ENCODE measurements around the gene GMPR2.
"Not testable (repeated sequence)": the region's sequence is repeated elsewhere in the genome, so short reads cannot be mapped to it uniquely, and the experiment has no call there.

GMPR2 gene

DNA sequence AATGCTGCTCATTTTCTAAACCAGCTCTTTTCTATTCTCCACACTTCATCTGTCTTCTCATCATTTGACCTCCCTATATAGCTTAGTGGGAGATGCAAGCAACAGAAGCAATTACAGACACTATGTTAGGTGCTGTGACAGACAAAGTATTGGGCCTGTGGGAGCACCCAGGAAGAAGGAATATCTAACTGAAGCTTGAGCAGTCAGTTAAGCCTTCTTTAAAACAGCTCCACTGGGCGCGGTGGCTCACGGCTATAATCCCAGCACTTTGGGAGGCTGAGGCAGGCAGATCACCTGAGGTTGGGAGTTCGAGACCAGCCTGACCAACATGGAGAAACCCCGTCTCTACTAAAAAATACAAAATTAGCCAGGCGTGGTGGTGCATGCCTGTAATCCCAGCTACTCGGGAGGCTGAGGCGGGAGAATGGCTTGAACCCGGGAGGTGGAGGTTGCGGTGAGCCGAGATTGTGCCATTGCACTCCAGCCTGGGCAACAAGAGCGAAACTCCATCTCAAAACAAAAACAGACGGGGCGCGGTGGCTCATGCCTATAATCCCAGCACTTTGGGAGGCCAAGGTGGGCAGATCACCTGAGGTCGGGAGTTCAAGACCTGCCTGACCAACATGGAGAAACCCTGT, 29.4 kb upstream of the GMPR2 start:
- not testable (repeated sequence) for DNase-seq

DNA sequence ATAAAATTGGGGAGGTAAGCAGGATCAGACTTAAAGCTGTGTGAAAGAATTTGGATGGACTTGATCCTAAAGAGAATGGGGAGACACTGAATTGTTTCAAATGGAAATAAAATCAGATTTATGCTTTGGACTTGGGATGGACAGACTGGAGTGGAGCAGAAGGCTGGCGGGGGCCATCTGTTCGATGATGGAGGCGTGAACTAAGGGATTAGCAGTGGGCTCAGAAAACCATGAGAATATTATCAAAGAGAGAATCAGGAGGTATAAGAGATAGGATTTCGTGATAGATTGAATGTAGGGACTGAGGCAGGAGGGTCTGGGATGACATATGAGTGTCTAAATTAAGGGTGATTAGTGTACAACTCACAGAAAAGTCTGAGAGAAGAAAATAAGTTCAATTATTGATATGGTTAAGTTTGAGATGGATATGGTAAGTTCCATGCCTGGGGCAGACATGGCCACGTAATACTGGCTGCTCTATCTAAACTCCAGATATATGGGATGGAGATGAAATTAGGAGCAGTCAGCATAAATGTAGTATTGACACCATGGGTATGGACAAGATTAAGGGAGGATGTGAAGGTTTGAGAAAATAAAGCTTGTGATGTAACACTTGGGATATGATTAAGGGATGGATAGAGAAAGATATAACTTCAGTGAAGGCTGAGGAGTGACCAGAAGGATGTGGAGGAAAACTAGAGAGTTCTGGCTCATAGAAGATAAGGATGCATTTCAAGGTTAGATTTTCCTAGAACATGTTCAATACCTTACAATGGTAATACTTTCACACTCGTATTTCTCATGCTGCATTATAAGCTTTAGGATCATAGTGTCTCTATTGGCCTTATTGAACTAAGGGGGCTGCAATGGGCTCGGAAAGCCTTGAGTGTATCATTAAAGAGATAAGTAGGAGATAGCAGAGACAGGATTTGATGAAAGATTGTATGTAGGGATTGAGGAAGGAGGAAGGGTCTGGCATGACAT, 28.3 kb upstream of the GMPR2 start:
- no peak for DNase-seq

DNA sequence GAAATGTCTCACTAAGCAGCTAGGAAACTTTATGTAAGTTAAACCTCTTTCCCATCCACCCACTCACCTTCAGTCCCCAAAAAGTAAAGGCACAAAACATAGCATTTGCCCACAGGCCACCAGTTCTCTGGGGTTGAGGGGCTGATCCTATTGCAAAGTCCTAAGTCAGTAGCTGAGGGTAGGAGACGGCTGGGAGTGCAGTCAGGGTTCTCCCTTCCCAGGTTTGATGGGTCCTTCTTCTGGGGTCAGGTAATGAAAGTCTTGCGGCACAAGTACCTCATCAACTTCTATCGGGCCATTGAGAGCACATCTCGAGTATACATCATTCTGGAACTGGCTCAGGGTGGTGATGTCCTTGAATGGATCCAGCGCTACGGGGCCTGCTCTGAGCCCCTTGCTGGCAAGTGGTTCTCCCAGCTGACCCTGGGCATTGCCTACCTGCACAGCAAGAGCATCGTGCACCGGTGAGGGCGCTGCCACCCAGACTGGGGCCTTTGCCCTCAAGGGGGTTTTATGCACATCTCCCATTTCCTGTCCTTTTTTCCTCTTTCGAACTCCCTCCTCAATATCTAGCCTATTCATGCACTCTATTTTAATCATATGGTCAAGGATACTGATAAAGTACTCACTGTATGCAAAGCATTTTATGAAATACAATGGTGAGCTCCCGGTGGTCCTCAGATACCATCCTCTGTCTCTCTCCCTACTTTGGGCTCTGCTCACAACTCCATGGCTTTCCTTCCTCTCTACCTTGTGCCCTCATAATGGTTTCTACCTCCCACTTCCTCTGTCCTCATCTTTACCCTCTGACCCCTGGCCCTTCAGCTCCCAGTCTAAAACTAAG, 26.2 kb upstream of the GMPR2 start:
- no peak for DNase-seq

DNA sequence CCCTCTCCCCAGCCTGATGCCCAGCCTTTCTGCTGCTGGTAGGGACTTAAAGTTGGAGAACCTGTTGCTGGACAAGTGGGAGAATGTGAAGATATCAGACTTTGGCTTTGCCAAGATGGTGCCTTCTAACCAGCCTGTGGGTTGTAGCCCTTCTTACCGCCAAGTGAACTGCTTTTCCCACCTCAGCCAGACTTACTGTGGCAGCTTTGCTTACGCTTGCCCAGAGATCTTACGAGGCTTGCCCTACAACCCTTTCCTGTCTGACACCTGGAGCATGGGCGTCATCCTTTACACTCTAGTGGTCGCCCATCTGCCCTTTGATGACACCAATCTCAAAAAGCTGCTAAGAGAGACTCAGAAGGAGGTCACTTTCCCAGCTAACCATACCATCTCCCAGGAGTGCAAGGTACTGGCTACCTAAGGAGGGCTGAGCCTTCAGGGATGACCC, 25.6 kb upstream of the GMPR2 start:
- no peak for DNase-seq

DNA sequence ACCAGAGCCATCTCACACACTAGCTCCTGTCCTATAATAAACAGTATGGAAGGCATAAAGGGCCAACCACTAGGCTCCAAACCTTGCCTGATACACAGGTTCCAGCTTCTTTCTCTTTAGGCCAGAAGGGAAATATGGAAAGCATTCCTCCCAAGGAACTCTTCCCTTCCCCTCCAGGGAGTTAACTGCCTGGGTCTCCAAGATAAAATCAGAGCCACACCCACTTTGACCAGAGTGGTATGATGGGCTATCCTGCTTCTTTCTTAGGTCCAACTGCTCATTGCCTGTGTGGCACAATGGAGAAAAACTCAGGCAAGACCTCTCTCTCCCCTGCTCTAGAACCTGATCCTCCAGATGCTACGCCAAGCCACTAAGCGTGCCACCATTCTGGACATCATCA, 25.1 kb upstream of the GMPR2 start:
- no peak for DNase-seq

DNA sequence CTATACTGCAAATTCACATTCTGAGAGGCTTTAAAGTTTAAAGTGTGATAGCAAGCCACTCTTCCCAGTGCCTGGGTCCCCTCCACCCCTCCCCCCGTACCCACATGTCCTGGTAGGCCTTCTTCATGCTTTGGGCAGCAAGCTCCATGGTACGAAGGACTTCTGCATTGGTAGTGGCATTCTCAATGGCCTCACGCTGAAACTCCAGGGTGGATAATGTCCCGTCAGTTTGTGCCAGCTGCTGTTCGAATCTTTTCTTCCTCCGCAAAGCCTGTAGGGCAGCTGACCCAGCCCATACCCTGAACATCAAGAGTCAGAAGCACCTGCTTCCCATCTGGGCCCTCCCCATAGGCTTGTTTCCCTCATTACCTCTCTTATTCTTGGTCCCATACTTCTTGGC, 21.4 kb upstream of the GMPR2 start:
- no peak for DNase-seq

DNA sequence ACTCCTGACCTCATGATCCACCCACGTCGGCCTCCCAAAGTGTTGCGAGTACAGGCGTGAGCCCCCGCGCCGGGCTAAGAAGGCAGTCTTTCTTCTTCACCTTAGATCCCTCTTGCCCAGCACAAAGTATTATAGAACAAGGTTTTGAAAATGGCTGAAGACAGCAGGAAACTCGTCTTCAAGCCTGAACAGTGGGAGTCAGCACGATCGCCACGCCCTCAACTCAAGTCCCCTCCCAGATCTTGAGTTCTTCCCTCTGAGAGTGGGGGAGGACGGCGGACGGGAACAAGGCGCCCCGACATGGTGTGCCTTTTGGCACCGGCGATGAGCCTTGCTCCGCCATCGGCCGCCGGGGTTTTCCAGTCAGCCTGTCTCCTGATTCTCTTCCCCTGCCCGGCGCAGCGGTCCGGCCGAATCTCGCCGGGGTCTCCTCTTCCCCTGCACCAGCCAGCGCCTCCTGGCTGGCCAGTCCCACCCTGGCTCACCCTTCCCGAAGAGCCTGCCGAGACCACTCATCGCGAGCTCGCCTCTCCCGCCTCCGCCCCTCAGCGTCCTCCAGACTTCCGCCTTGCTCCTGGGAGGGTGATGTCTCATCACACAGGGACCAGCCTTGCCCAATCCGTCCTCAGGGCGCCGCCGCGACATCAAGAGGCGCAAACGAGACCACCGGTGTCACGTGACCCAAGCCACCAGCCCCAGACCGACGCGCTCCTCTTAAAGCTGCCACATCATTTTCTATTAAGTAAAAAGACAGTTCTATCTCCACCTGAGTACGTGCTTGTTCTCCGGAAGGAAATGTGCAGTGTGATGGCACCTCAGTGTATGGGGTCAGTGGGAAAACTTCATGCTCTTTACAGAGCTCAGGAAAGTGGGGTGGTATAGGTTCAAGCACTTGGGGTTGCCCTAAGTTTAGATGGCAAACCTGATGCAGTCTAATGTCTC, 19.5 kb upstream of the GMPR2 start, which contains the start of gene CHMP4A:
Gene CHMP4A, minus strand, starts transcription at position 565 of the 942 bp plus-strand sequence. Its CDS starts 49 bp downstream, at position 516.
- DNase-seq: peak; percentile 89 to 90

DNA sequence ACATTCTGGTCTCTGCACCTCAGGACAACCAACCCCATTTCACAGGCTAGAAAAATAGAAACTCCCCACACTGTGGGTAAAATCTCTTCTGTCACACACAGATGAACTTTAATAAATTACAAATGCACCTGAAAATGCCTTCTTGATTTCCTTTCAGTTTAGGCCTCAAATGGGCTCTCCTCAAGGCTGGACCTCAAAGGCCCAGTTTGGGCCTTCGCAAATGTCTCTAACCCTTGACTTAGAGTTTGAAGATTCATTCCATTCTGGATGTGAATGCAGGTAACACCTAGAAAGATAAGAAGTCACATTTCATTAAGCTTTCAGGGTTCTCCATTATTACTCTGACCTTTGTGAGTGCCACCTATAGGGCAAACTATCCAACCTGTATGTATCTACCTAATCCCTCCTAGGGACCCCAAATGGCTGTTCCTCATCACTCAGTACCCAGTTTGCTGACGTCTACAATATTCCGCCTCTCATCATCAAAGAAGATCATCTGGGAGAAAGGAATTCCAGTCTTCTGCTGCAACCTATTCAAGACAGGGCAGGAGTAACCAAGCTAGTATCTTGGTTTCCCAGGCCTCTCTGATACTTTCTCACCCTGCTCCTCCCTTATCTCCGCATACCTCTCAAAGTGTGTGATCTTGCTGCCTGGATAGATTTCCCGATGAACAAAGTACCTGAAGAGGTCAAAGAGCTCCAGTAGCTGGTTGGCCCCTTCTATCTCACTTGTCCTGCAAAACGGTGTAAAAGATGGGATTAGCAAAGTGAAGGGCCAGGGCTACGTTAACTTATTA, 18.7 kb upstream of the GMPR2 start:
- DNase-seq: no peak

DNA sequence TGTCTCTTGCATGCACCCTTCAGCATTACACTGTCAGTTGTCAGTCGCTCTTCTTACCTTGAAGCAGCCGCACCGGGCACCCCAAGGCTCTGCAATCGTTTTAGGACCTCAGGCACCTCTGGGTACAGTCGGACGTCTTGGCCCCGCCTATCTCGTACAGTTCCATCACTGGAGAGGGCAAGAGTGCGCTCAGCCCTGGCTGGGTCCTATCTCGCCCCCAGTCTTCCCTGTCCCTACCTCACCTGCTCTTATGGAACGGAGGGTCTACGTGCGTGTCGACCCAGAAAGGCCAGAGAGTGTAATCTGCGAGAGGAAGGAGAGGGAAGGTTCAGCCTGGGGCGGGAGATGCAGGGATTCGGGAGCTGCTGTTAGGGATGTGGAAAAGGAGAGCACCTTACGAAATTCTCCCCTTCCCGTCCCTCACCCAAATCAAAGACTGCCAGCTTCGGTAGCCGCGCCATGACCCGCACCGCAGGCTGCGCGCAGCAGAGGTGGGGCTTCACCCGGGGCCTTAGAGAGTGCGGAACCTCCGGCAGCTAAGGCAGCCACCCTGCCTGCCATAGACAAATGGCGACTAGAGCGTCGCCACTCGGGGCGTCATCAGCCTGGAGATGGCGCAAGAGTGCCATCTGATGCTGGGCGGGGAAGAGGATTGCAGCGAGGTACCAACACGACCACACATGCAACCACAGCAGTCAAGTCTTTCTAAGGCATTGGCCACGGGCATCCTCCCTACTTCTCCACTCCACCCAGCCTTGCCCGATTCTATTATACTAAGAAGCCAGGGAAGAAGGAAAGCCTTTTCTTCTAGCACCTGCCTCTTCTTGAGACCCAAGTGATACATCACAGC, 17.0 kb upstream of the GMPR2 start, which contains the start of gene MDP1:
Gene MDP1, minus strand, starts transcription at position 572 of the 850 bp plus-strand sequence. Its CDS starts 111 bp downstream, at position 461.
- peak; percentile 82 to 91 for DNase-seq

DNA sequence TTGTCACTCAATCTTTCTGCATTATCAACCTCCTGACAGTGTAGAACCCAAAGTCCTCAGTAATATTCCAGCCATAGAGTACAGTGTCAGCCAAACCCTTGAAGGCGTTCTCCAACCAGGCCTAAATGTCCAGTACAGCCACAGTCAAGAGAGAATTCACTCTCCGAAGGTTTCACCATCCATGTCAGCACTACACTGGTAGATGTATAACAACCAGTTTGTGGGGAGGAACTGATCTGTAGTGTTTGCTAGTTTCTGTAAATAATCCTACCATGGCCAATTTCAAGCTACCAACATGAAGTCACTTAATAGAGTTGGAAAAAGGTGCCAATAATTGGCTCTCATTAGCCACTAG, 16.4 kb upstream of the GMPR2 start:
- no peak for DNase-seq

DNA sequence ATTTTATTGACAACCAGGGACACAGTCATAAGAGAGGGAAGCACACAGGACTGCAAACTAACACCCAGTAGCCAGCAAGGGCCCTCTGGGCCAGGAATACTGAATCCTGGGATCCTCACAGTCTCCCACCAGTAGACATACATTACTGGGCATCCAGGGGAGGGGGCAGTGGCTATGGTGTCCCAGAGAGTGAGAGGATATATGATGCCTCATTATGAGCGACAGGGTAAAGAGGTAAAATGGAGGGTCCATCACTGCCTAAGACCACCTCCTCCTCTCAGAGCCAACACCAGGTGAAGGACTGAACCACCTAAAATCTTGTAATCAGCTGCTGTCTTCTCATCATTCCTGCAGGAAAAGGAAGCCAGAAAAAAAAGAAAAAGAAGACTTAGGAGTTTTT, 15.9 kb upstream of the GMPR2 start:
- DNase-seq: not testable (repeated sequence)

DNA sequence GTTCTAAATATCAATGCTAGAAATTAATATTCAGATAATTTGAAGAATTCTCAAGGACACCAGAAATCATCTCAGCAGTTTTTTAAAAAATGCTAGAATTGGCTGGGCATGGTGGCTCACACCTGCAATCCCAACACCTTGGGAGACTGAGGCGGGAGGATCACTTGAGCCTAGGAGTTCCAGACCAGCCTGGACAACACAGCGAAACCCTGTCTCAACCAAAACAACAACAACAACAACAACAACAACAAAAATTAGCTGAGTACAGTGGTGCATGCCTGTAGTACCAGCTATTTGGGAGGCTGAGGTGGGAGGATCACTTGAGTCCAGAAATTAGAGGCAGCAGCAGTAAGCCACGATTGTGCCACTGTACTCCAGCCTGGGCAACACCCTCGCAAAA, 13.6 kb upstream of the GMPR2 start:
- no peak for DNase-seq

DNA sequence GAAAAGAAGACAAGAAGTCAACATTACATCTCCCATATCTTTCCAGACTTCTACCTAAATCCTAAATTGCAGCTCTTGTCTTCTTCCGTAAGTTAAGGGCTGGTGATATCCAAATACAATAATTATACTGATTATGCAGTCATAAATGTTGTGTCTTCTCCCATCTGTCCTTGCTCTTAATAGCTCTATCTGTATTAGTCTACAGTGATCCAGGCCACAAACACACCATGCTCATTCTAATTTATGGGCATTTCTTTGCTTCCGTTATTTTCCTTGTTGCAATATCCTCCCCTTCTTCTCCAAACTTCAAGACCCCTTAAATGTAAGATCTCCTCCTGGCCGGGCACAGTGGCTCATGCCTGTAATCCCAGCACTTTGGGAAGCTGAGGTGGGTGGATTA, 13.2 kb upstream of the GMPR2 start:
- DNase-seq: no peak

DNA sequence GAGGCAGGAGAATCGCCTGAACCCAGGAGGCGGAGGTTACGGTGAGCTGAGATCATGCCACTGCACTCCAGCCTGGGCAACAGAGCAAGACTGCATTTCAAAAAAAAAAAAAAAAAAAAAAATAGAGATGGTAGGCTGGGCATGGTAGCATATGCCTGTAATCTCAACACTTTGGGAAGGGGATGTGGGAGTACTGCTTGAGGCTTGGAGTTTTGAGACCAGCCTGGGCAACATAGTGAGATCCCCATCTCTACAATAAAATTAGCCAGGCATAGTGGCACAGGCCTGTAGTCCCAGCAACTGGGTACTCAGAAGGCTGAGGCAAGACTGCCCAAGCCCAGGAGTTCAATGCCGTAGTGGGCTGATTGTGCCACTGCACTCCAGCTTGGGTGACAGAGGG, 9.7 kb upstream of the GMPR2 start:
- not testable (repeated sequence) for DNase-seq

DNA sequence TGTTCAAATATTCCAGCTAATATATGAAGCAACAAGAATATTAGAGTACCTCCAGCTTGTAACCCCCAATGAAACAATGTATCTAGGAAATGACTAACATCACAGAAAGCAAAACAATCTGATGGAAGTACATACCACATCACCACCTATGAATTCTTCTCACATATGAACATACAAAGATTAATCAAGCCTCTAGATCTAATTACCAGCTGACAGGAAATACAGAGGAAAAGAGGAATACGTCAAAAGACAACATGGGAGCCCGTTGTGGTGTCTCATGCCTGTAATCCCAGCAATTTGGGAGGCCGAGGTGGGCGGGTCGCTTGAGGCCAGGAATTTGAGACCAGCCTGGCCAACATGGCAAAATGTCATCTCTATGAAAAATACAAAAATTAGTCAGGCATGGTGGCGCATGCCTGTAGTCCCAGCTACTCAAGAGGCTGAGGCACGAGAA, 8.1 kb upstream of the GMPR2 start:
- DNase-seq: no peak

DNA sequence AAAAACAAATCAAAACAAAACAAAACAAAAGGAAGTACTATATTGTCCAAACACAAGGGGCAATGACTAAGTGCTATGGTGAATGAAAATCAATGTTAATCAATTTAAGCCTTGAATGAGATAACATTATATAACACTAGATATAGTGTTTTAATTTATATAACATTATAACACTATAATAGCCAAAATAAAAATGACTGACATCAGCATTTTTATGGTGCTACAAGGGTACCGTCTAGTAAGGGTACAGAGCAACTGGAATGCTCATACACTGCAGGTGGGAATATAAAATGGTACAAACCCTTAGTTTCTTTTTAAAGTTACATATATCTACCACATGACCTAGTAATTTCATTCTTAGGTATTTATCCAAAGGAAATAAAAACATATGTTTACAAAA, 6.3 kb upstream of the GMPR2 start:
- no peak for DNase-seq

DNA sequence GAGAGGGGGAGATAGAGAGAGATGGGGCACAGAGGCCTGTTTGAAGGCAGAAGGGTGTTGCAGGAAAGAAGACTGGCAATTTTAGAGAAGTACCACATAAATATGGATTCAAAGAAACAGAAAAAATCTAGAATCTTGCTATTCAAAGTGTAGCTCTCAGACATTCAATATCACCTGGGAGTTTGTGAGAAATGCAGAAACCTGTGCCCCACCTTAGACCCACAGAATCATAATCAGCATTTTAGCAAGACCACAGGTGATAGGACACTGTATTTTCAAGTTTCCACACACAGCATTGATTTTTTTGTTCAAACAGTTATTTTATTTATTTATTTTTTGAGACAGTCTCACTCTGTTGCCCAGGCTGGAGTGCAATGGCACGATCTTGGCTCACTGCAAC, 3.8 kb upstream of the GMPR2 start:
- no peak for DNase-seq

DNA sequence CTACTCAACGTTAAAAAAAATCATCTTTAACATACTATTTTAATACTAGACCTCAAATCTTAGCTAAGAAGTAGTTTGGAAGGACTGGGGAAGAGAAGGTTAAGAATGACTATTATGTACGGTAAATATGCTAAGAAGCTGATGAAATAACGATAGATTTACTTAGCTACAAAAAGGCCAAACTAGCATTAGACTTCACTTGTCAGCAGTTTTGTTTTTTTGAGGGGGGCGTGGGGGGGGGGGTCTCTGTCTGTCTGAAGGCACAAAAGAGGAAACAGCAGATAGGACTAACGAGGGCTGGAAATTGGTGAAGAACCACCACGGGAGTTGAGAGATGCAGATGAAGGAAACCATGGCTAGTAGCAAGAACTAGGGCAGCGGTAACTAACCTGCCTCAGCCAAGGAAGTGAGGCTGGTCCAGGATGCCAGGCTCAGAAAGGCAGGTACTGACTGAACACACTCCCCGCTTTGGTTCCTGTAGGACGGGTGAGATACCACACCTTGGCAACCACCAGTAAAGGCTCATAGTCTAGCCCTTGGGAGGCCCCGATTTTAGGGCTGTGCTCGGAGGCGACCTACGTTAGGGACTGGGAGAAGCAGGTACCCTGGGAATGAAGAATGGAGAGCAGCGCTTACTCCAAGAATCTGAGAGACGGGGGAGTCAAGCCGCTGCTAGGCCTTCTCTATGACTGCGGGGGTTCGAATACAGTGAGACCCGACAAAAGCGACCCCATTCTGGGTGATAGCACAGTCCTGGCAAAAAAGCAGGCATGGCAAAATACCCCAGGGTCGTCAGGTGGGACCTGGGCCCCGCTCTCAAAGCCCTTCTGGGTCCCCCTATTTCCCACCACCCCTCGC, 1.2 kb upstream of the GMPR2 start:
- peak in 1 of 2 donors; percentile 26 for DNase-seq
